Measurements from ENCODE around the gene LUC7L.

DNA sequence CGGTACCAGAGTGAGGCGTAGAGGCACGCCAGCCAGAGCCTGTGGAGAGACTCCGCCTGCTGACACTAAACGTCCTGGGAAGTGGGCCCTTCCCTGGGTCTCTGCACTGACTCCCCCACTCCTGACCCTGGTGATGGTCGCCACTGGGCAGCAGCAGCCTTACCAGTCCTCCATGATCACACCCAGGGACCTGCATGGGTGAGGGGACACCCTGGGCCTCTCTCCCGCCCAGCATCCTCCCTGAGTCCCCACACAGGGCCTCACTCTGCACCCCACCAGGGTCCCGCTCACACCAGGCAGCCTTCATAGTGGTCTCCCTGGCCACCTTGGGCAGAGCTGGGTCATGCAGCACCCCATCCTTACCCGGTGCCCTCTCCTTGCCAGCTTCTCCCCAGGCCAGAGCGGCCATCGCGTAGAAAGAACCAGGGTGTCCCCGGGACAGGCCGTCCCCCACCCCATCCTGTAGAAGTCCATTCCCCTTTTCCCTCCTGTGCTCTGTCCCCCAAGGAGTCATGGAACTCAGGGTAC lies 35.8 kb upstream of the LUC7L start:
- TF ChIP-seq, protein P1, sequence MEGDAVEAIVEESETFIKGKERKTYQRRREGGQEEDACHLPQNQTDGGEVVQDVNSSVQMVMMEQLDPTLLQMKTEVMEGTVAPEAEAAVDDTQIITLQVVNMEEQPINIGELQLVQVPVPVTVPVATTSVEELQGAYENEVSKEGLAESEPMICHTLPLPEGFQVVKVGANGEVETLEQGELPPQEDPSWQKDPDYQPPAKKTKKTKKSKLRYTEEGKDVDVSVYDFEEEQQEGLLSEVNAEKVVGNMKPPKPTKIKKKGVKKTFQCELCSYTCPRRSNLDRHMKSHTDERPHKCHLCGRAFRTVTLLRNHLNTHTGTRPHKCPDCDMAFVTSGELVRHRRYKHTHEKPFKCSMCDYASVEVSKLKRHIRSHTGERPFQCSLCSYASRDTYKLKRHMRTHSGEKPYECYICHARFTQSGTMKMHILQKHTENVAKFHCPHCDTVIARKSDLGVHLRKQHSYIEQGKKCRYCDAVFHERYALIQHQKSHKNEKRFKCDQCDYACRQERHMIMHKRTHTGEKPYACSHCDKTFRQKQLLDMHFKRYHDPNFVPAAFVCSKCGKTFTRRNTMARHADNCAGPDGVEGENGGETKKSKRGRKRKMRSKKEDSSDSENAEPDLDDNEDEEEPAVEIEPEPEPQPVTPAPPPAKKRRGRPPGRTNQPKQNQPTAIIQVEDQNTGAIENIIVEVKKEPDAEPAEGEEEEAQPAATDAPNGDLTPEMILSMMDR (IDR thresholded peaks at IDR 0.05), result no peak
- TF ChIP-seq POLR2A (IDR thresholded peaks at IDR 0.05), result no peak

Measured in ovary (tissue), 3 donors.